Neural cell (in vitro differentiated cells): ENCODE results near the gene SEC61G. TPM values are rescaled to one million over a fixed set of nuclear protein-coding genes. Genes with fewer than 3 reads are reported as not detected.

Experiments
- H2AFZ ChIP-seq: fragments of 200-600, 300-800 bp; sonication (generic), shearing (Covaris generic); 2 replicates; pipeline ENCODE4 v1.6.0; 2014; ENCODE audit warnings: low read depth, mild to moderate bottlenecking, antibody characterized with exemption, low read length, moderate library complexity
- H3F3A ChIP-seq: fragments of 200-600 bp; shearing (Covaris generic); 2 replicates; pipeline ENCODE4 v1.6.1; 2016; ENCODE audit warnings: mild to moderate bottlenecking, moderate library complexity, mixed read lengths, antibody characterized with exemption, low read length; ENCODE audit not compliant: insufficient read depth, poor library complexity, severe bottlenecking
- H3K27ac ChIP-seq: fragments of 200-600, 300-800 bp; sonication (generic), shearing (Covaris generic); 2 replicates; pipeline ENCODE4 v1.5.1; 2014; ENCODE audit warnings: mild to moderate bottlenecking, low read length, moderate library complexity
- H3K27me3 ChIP-seq: fragments of 300-800, 200-600 bp; sonication (generic), shearing (Covaris generic); 2 replicates; pipeline ENCODE4 v1.6.0; 2014; ENCODE audit warnings: mild to moderate bottlenecking, low read depth, low read length, moderate library complexity; ENCODE audit not compliant: insufficient read depth
- H3K36me3 ChIP-seq: fragments of 300-800, 200-600 bp; sonication (generic), shearing (Covaris generic); 2 replicates; pipeline ENCODE4 v1.5.1; 2014; ENCODE audit warnings: mild to moderate bottlenecking, antibody characterized with exemption, low read length, moderate library complexity; ENCODE audit not compliant: insufficient read depth
- H3K4me2 ChIP-seq: fragments of 300-800, 200-600 bp; sonication (generic), shearing (Covaris generic); 2 replicates; pipeline ENCODE4 v1.6.0; 2014; ENCODE audit warnings: mild to moderate bottlenecking, low read length
- H3K4me3 ChIP-seq: fragments of 300-800, 200-600 bp; sonication (generic), shearing (Covaris generic); 2 replicates; pipeline ENCODE4 v1.5.1; 2014; ENCODE audit warnings: mild to moderate bottlenecking, low read length, moderate library complexity
- H3K79me2 ChIP-seq: fragments of 200-600 bp; shearing (Covaris generic); replicated peaks from 2 replicates; pipeline ENCODE4 v1.6.0; 2014; ENCODE audit warnings: mild to moderate bottlenecking, low read length, moderate library complexity; ENCODE audit not compliant: insufficient read depth
- H3K9ac ChIP-seq: fragments of 300-800, 200-600 bp; sonication (generic), shearing (Covaris generic); 2 replicates; pipeline ENCODE4 v1.6.1; 2016; ENCODE audit warnings: mild to moderate bottlenecking, low read length, mixed read lengths
- H3K9me2 ChIP-seq: fragments of 200-600 bp; shearing (Covaris generic); 2 replicates; pipeline ENCODE4 v1.6.1; 2016; ENCODE audit warnings: mild to moderate bottlenecking, low read length, mixed read lengths; ENCODE audit not compliant: insufficient read depth
- H3K9me3 ChIP-seq: fragments of 200-600, 300-800 bp; sonication (generic), shearing (Covaris generic); 2 replicates; pipeline ENCODE4 v1.6.1; 2016; ENCODE audit warnings: mild to moderate bottlenecking, mixed run types, low read length, moderate library complexity, mixed read lengths
- H4K20me1 ChIP-seq: fragments of 200-600 bp; shearing (Covaris generic); 2 replicates; pipeline ENCODE4 v1.6.1; 2016; ENCODE audit warnings: mild to moderate bottlenecking, mixed run types; ENCODE audit not compliant: insufficient read depth
- EP300 ChIP-seq: fragments of 450-650 bp; conservative IDR thresholded peaks from 2 replicates; pipeline ENCODE4 v1.6.1; 2014; ENCODE audit warnings: antibody characterized with exemption, mild to moderate bottlenecking, moderate library complexity; ENCODE audit not compliant: poor library complexity, severe bottlenecking
- EZH2 ChIP-seq: fragments of 200-600, 300-800 bp; shearing (Covaris generic), sonication (generic); IDR thresholded peaks from 2 replicates; pipeline ENCODE4 v1.6.1; 2014; ENCODE audit warnings: antibody characterized with exemption, low read length, borderline replicate concordance, mild to moderate bottlenecking; ENCODE audit not compliant: insufficient read depth, poor library complexity, severe bottlenecking
- MXI1 ChIP-seq: fragments of 450-650 bp; conservative IDR thresholded peaks from 2 replicates; pipeline ENCODE4 v1.6.1; 2014; ENCODE audit warnings: antibody characterized with exemption, mild to moderate bottlenecking; ENCODE audit not compliant: poor library complexity, severe bottlenecking
- POLR2AphosphoS5 ChIP-seq: IDR thresholded peaks from 2 replicates; pipeline ENCODE4 v1.6.1; 2012
- RAD21 ChIP-seq: fragments of 450-650 bp; conservative IDR thresholded peaks from 2 replicates; pipeline ENCODE4 v1.6.1; 2014; ENCODE audit warnings: antibody characterized with exemption, mild to moderate bottlenecking, moderate library complexity
- REST ChIP-seq: IDR thresholded peaks from 2 replicates; pipeline ENCODE4 v1.6.1; 2012; ENCODE audit warnings: borderline replicate concordance
- SMC3 ChIP-seq: fragments of 450-650 bp; conservative IDR thresholded peaks from 2 replicates; pipeline ENCODE4 v1.6.1; 2014; ENCODE audit warnings: antibody characterized with exemption, mild to moderate bottlenecking, moderate library complexity; ENCODE audit not compliant: poor library complexity
- TAF1 ChIP-seq: IDR thresholded peaks from 2 replicates; pipeline ENCODE4 v1.6.1; 2012; ENCODE audit warnings: low read depth
- polyA plus RNA-seq: library from polyadenylated mRNA; depleted of rRNA; stranded (reverse); fragments of >200 nt; gene quantifications from 2 replicates; pipeline ENCODE4 v1.2.3, GENCODE V29; 2014
- TF ChIP-seq, protein P1 (sequence below): fragments of 450-650 bp; IDR thresholded peaks from 2 replicates; pipeline ENCODE4 v1.5.1; 2014; ENCODE audit warnings: antibody characterized with exemption, mild to moderate bottlenecking, moderate library complexity; ENCODE audit not compliant: poor library complexity, severe bottlenecking

Gene SEC61G
- polyA plus RNA-seq, 1 donor from 2014 or later = 2,117 TPM

GRCh38 chr7:54798530-54798929 is 39.5 kb upstream of the SEC61G start:
- H3K9me3 ChIP-seq = no peaks in the 10 kb centered on the region
- H3K4me2 ChIP-seq = no peak overlapping the region
- TF ChIP-seq, protein P1, sequence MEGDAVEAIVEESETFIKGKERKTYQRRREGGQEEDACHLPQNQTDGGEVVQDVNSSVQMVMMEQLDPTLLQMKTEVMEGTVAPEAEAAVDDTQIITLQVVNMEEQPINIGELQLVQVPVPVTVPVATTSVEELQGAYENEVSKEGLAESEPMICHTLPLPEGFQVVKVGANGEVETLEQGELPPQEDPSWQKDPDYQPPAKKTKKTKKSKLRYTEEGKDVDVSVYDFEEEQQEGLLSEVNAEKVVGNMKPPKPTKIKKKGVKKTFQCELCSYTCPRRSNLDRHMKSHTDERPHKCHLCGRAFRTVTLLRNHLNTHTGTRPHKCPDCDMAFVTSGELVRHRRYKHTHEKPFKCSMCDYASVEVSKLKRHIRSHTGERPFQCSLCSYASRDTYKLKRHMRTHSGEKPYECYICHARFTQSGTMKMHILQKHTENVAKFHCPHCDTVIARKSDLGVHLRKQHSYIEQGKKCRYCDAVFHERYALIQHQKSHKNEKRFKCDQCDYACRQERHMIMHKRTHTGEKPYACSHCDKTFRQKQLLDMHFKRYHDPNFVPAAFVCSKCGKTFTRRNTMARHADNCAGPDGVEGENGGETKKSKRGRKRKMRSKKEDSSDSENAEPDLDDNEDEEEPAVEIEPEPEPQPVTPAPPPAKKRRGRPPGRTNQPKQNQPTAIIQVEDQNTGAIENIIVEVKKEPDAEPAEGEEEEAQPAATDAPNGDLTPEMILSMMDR = no peak
- TF ChIP-seq SMC3 (no peak), RAD21 (no peak), EP300 (no peak), TAF1 (no peak), POLR2AphosphoS5 (no peak), MXI1 (no peak), EZH2 (no peak), REST (no peak)
- H3K27ac ChIP-seq = no peak overlapping the region
- no peak overlapping the region for H2AFZ ChIP-seq
- no peaks in the 10 kb centered on the region for H4K20me1 ChIP-seq
- H3K9me2 ChIP-seq = no peaks in the 10 kb centered on the region
- no peak overlapping the region for H3K4me3 ChIP-seq
- H3K36me3 ChIP-seq = no peaks in the 10 kb centered on the region
- no peak overlapping the region for H3K9ac ChIP-seq
- no peaks in the 10 kb centered on the region for H3K27me3 ChIP-seq
- no peaks in the 10 kb centered on the region for H3K79me2 ChIP-seq
- H3F3A ChIP-seq = no peaks in the 10 kb centered on the region

GRCh38 chr7:54796853-54797252 is 37.8 kb upstream of the SEC61G start:
- H3K27me3 ChIP-seq = no peaks in the 10 kb centered on the region
- H3K4me3 ChIP-seq = no peak overlapping the region
- no peak overlapping the region for H3K27ac ChIP-seq
- H3K9me3 ChIP-seq = no peaks in the 10 kb centered on the region
- no peaks in the 10 kb centered on the region for H3K36me3 ChIP-seq
- H3K9me2 ChIP-seq = no peaks in the 10 kb centered on the region
- H3K9ac ChIP-seq = no peak overlapping the region
- H3K79me2 ChIP-seq = no peaks in the 10 kb centered on the region
- H3K4me2 ChIP-seq = no peak overlapping the region
- no peaks in the 10 kb centered on the region for H3F3A ChIP-seq
- no peak for TF ChIP-seq RAD21
- no peaks in the 10 kb centered on the region for H4K20me1 ChIP-seq
- H2AFZ ChIP-seq = no peak overlapping the region

DNA sequence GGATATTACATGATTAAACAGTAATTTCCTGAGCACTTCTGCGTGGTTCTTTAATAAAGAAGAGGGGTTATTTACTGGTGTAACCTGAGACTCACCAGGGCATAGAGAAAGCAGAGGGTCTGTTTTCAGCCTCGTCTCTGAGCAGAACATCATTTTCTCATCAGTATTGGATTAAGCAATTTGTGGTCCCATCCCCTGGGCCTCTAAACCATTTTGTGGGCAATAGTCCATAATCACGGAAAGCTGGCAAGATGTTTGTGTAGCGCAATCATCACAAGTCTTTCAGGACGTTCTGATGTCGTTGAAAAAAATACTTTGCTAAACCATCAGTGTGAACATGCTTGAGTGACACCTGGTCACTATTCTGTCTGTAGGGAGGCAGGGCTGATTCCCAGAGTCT is 37.1 kb upstream of the SEC61G start:
- H3K27me3 ChIP-seq = no peaks in the 10 kb centered on the region
- no peaks in the 10 kb centered on the region for H3K9me2 ChIP-seq
- H3F3A ChIP-seq = no peaks in the 10 kb centered on the region
- no peak overlapping the region for H3K4me2 ChIP-seq
- no peaks in the 10 kb centered on the region for H3K9me3 ChIP-seq
- no peaks in the 10 kb centered on the region for H3K36me3 ChIP-seq
- no peak overlapping the region for H3K27ac ChIP-seq
- no peaks in the 10 kb centered on the region for H3K79me2 ChIP-seq
- H3K9ac ChIP-seq = no peak overlapping the region
- no peaks in the 10 kb centered on the region for H4K20me1 ChIP-seq
- no peak overlapping the region for H3K4me3 ChIP-seq
- H2AFZ ChIP-seq = no peak overlapping the region
- TF ChIP-seq TAF1 (no peak), POLR2AphosphoS5 (no peak), MXI1 (no peak), EZH2 (no peak), RAD21 (no peak), EP300 (no peak), REST (no peak), SMC3 (no peak)
- TF ChIP-seq, protein P1 = no peak
